ENCODE data around the gene SNPH. TPM values are rescaled to one million over a fixed set of nuclear protein-coding genes. Genes with fewer than 3 reads are reported as not detected.

The SNPH gene, protein sequence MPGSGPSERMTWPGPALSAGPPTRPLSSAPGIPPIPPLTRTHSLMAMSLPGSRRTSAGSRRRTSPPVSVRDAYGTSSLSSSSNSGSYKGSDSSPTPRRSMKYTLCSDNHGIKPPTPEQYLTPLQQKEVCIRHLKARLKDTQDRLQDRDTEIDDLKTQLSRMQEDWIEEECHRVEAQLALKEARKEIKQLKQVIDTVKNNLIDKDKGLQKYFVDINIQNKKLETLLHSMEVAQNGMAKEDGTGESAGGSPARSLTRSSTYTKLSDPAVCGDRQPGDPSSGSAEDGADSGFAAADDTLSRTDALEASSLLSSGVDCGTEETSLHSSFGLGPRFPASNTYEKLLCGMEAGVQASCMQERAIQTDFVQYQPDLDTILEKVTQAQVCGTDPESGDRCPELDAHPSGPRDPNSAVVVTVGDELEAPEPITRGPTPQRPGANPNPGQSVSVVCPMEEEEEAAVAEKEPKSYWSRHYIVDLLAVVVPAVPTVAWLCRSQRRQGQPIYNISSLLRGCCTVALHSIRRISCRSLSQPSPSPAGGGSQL
- total RNA-seq, result 4.1 and 9.9 TPM in 2 replicates

DNA sequence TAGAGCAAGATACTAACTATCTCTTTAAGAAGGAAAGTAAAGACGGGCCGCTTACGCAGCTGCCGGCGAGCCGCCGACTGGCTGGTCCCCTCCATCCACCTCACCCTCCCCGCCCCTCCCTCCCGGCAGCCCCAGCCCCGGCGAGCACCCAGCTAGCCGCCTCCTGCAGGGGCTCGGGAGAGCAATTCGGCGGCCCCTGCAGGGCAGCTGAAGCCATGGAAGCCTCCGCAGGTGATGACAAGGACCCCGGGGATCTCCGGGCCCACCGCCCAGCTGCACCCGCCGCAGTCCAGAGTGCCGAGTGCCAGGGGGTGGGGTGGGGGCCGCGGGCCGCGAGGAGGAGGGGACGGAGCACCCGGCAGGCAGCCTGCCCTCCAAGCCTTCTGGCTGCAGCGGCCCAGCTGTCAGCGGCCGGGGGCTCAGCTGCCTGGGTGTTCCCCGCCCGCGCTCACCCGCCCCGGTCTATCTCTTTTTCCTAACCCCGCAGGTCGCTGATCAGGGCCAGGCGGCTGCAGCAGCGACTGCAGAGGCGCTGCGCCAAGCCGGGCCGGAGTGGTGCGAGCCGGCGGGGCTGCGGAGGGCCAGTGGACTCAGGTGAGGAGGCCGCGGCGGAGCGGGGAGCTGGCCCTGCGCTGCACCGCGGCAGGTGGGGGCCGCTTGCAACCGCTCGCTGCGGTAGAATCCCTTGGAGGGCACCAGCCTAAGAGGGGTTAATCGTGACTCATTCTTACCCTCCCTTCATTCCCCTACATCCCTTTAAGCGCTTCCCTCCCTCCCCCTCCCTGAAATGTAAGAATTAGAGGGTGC, at the start of gene SNPH:
TSS of gene SNPH (plus strand) at position 128 of the 807 bp plus-strand sequence. CDS start 29,946 bp downstream, outside the sequence.

DNA sequence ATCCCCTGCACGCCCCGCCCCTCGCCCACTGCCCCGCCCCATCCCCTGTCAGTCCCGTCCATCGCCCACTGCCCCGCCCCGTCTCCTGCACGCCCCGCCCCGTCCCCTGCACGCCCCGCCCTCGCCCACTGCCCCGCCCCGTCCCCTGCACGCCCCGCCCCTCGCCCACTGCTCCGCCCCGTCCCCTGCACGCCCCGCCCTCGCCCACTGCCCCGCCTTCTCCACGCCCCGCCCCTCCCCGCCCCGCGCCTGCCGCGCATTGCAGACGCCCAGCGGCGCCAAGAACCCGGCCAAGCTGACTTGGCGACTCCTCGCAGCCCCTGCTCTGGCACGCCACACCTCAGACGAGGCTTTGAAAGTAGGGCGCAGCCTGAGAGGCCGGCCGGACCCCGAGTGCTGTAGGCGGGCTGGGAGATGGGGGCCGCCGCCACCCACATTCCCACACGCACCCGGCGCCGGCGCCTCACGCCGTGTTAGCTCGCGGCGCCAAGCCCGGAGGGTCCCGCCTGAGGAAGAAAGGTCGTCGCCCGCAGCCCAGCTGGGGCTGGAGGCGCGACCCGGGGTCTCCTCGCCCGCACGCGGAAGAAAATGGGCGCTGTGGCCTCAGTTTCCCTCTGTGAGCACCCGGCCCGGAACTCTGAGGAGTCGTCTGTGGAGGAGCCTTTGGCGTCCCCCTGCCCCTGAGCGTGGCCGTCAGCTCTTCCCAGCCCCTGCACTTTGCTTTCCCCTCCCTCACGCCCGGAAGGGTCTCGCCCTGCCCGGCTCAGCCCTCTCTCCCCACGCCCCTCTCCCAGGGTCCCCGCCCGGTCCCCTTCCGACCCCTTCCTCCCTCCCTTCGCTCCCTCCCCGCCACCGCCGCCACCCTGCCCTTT, 40.1 kb upstream of the SNPH start, which contains the start of gene RAD21L1:
TSS of gene RAD21L1 (plus strand) at position 262 of the 872 bp plus-strand sequence. CDS start 2,410 bp downstream, outside the sequence.

DNA sequence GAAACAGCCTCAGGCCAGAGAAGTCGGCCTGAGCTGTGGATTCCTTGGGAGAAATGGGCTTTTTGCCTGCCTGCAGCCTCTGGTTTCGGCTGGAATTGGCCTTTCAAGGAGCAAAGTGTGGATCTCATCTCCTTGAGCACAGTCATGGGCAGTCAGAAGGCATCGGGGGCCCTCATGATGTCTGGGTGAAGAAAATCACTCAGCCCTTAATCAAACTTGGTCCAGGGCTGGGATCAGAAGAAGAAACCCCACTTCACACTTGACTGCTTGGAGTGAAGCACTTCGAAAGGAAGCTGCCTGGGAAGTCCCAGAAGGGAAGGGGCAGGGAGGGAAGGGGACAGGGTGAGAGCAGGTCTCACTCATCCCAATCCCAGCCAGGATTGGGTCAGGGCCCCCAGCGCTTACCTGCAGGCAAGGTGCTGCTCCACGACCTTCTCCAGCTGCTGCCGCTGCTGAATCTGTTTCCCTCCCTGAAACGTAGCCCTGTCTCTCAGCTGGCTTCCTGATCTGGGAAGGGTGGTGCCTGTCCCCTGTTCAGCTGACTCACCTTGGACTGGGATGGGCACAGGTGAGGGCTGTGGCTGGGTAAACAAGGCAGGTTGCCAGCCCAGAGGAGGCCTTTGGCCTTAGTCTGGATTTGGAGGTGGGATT, 62.7 kb downstream of the SNPH start, which contains the start of gene SDCBP2:
TSS of gene SDCBP2 (minus strand) at position 460 of the 651 bp plus-strand sequence. CDS start 8,723 bp downstream, outside the sequence.

Other genes starting within 250 kb of the SNPH start
- gene PSMF1, start 147.7 kb upstream of the SNPH start, total RNA-seq, result 16.4 and 35.7 TPM in 2 replicates
- under 0.01 and 0.36 TPM in 2 replicates for gene TMEM74B, start 81.3 kb upstream of the SNPH start, total RNA-seq
- under 0.01 and 0.07 TPM in 2 replicates for gene C20orf202, start 62.8 kb upstream of the SNPH start, total RNA-seq
- gene RAD21L1, start 40.2 kb upstream of the SNPH start, total RNA-seq, result not detected in 2 replicates
- 23.1 and 65.3 TPM in 2 replicates for gene SDCBP2, start 62.8 kb downstream of the SNPH start, total RNA-seq
- gene FKBP1A, start 126.8 kb downstream of the SNPH start, total RNA-seq, result 89.5 and 116 TPM in 2 replicates
- gene NSFL1C, start 200.6 kb downstream of the SNPH start, total RNA-seq, result 19.1 and 39.6 TPM in 2 replicates
- gene SIRPB2, start 225.1 kb downstream of the SNPH start, total RNA-seq, result under 0.01 and 0.21 TPM in 2 replicates

Measured in nasal cavity respiratory epithelium epithelial cell of viscerocranial mucosa (primary cell).